Mesodermal cell (in vitro differentiated cells): ENCODE data around the gene NEK7.

Experiments
- H3K27ac ChIP-seq: 2 replicates; pipeline ENCODE4 v1.7.0; 2013; ENCODE audit warnings: mild to moderate bottlenecking, low read depth, low read length, moderate library complexity; ENCODE audit not compliant: severe bottlenecking
- H3K36me3 ChIP-seq: 2 replicates; pipeline ENCODE4 v1.7.1; 2013; ENCODE audit warnings: mild to moderate bottlenecking, low read length, moderate library complexity; ENCODE audit not compliant: control insufficient read depth, insufficient read depth
- H3K4me1 ChIP-seq: one replicate; pipeline ENCODE4 v1.7.1; 2013; ENCODE audit warnings: mild to moderate bottlenecking, low read length; ENCODE audit not compliant: insufficient read depth, control insufficient read depth, poor library complexity, severe bottlenecking
- H3K4me3 ChIP-seq: 2 replicates; pipeline ENCODE4 v1.7.0; 2013; ENCODE audit warnings: low read length, control low read depth, mild to moderate bottlenecking; ENCODE audit not compliant: insufficient read depth, poor library complexity, severe bottlenecking; ENCODE audit errors: extremely low read depth
- H3K9me3 ChIP-seq: 2 replicates; pipeline ENCODE4 v1.7.1; 2013; ENCODE audit warnings: mild to moderate bottlenecking, low read length, moderate library complexity; ENCODE audit not compliant: control insufficient read depth
- WGBS, 2 experiments: methylation state at CpG; one replicate each; pipeline ENCODE4 v1.1.5; 2013; ENCODE audit warnings: missing lambda C conversion rate in 2 of 2; ENCODE audit not compliant: insufficient coverage in 2 of 2; 5-methylcytosine and 5-hydroxymethylcytosine counted together

Gene NEK7

GRCh38 chr1:198160222-198160621 is 3.4 kb downstream of the NEK7 start:
- Histone ChIP-seq H3K27ac (no peak overlapping the region), H3K9me3 (no peaks in the 10 kb centered on the region), H3K36me3 (no peaks in the 10 kb centered on the region), H3K4me3 (peak overlapping the region; percentile 90), H3K4me1 (peaks cover 19% of the 10 kb centered on the region)
- 83 to 89% methylated on average over 1 of the region's 7 CpGs for WGBS, 2 experiments

- Histone ChIP-seq H3K4me3 (no peak overlapping the region), H3K27ac (no peak overlapping the region), H3K9me3 (no peaks in the 10 kb centered on the region), H3K36me3 (no peaks in the 10 kb centered on the region), H3K4me1 (peaks cover 15% of the 10 kb centered on the region)
- WGBS, 2 experiments: 100% methylated on average over 1 to 2 of the region's 4 CpGs
Measured at GRCh38 chr1:198160946-198161614, 4.3 kb downstream of the NEK7 start.

GRCh38 chr1:198161718-198162090 is 4.9 kb downstream of the NEK7 start:
- Histone ChIP-seq H3K4me1 (peaks cover 15% of the 10 kb centered on the region), H3K9me3 (no peaks in the 10 kb centered on the region), H3K27ac (no peak overlapping the region), H3K36me3 (no peaks in the 10 kb centered on the region), H3K4me3 (no peak overlapping the region)
- 83% methylated on average over 1 of the region's 2 CpGs; no CpG with 5 or more reads in 1 of the 2 experiments for WGBS, 2 experiments

DNA sequence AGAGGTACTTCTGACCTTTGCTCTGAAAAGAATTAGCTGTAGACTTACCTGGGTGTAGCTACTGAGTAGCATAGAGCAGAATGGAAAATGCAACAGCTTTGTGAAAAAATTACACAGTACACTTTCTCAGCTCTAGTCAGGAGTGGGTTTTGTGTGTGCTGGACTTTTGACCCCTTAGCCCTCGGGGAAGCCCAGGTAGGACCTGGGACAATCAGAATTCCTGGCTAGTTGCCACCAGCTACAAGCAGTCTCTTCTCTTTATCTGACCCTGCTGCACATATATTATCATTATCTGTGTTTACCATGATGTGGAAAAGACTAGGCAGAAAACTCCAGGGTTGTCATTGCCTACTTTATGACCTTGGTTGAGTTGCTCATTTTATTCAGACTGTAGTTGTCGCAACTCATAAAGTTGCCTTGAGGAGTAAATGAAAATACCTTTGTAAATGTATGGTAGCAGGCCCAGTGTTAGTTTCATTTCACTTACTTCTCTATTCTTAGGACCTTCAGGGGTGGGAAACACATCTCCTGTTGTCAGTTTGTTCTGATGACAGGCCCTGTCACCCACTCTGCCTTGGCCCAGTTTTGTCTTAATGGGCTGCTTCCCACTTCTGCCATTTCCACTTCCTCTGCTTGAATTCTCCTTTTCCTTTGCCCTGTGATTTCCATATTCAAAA is 5.4 kb downstream of the NEK7 start:
- Histone ChIP-seq H3K27ac (no peak overlapping the region), H3K36me3 (no peaks in the 10 kb centered on the region), H3K9me3 (no peaks in the 10 kb centered on the region), H3K4me3 (no peak overlapping the region), H3K4me1 (peaks cover 15% of the 10 kb centered on the region)
- no CpG with 5 or more reads among the region's 2 CpGs for WGBS, 2 experiments

- WGBS, 2 experiments: 100% methylated on average over 1 to 3 of the region's 5 CpGs
- no peak overlapping the region for H3K27ac ChIP-seq
Measured at GRCh38 chr1:198165927-198166647, 9.3 kb downstream of the NEK7 start.

GRCh38 chr1:198166900-198167299 is 10.1 kb downstream of the NEK7 start:
- H3K27ac ChIP-seq: peak overlapping the region; percentile 31
- WGBS, 2 experiments: 94 to 100% methylated on average over 2 of the region's 2 CpGs

More at GRCh38 chr1:198165927-198166647, 9.3 kb downstream of the NEK7 start:
- no peaks in the 10 kb centered on the region for H3K36me3 ChIP-seq
- H3K4me3 ChIP-seq: no peak overlapping the region
- no peaks in the 10 kb centered on the region for H3K9me3 ChIP-seq
- H3K4me1 ChIP-seq: peaks cover 31% of the 10 kb centered on the region

DNA sequence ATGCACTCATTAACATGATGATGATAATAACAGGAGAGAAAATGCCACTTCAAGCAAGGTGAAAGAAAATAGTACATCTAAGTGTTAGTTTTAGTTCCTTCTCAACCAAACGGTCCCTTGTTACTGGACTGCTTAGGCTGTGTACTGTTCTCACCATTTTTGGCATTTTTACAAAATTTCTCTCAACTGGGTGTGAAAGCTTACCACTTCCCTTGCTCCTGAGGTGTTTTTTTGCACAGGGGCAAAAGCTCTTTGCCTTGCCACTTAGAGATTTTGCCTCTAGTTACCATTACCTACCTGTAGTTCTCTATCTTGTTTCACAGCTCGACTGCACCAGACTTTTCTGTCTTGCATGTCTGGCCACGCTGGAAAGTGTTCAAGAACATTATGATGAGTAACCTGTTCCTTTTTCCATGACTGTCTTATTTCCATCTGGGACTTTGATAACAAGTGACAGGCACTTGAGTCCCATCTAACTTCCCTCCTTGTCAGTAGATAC is 10.7 kb downstream of the NEK7 start:
- Histone ChIP-seq H3K27ac (peak overlapping the region; percentile 31), H3K4me1 (peaks cover 37% of the 10 kb centered on the region), H3K4me3 (no peak overlapping the region), H3K36me3 (no peaks in the 10 kb centered on the region), H3K9me3 (no peaks in the 10 kb centered on the region)
- WGBS, 2 experiments: 84 to 91% methylated on average over 3 of the region's 3 CpGs

More at GRCh38 chr1:198166900-198167299, 10.1 kb downstream of the NEK7 start:
- H3K4me1 ChIP-seq: peaks cover 34% of the 10 kb centered on the region
- no peak overlapping the region for H3K4me3 ChIP-seq
- no peaks in the 10 kb centered on the region for H3K9me3 ChIP-seq
- H3K36me3 ChIP-seq: no peaks in the 10 kb centered on the region

DNA sequence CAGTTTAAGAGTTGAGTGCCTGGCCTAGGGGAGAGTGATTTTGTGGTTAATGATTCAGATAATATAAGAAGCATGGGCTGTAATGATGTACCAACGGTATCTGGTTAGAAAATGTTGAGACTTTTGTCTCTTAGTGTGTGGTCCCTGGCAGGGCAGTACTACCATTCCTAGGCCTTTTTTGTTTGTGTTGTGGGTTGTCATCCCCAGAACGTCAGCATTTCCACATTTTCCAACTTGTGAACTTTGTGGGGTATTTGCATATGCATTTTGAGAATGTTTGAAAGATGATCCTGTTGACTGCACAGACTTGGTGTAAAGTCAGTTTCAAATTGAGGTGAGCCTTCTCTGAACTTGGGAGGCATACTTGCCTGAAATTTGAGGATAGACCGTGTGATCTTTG is 11.4 kb downstream of the NEK7 start:
- peaks cover 37% of the 10 kb centered on the region for H3K4me1 ChIP-seq
- H3K9me3 ChIP-seq: no peaks in the 10 kb centered on the region
- H3K4me3 ChIP-seq: no peak overlapping the region
- WGBS, 2 experiments: 83 to 86% methylated on average over 1 to 2 of the region's 3 CpGs
- H3K36me3 ChIP-seq: no peaks in the 10 kb centered on the region
- H3K27ac ChIP-seq: no peak overlapping the region

DNA sequence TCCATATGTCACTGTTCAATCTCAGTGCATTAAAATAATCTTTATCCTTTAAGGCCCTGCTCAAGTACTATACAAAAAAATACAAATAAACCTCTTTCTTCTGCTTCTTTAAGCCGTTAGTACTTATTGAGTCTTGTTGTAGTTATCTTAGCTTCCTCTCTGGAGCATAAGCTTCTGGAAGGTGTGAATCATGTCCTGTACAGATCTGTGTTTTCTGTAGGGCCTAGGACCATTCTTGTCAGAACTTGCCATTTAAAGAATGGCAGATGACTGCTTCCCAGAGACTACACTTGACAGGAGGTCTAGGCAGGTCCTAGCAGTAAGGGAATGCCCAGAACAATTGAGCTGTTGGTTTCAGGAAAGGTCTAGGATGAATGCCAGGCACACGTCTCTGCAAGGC is 12.9 kb downstream of the NEK7 start:
- peak overlapping the region; percentile 71 for H3K27ac ChIP-seq
- no peaks in the 10 kb centered on the region for H3K9me3 ChIP-seq
- no peak overlapping the region for H3K4me3 ChIP-seq
- H3K4me1 ChIP-seq: peaks cover 42% of the 10 kb centered on the region
- no peaks in the 10 kb centered on the region for H3K36me3 ChIP-seq
- WGBS, 2 experiments: 82 to 88% methylated on average over 1 to 2 of the region's 2 CpGs

DNA sequence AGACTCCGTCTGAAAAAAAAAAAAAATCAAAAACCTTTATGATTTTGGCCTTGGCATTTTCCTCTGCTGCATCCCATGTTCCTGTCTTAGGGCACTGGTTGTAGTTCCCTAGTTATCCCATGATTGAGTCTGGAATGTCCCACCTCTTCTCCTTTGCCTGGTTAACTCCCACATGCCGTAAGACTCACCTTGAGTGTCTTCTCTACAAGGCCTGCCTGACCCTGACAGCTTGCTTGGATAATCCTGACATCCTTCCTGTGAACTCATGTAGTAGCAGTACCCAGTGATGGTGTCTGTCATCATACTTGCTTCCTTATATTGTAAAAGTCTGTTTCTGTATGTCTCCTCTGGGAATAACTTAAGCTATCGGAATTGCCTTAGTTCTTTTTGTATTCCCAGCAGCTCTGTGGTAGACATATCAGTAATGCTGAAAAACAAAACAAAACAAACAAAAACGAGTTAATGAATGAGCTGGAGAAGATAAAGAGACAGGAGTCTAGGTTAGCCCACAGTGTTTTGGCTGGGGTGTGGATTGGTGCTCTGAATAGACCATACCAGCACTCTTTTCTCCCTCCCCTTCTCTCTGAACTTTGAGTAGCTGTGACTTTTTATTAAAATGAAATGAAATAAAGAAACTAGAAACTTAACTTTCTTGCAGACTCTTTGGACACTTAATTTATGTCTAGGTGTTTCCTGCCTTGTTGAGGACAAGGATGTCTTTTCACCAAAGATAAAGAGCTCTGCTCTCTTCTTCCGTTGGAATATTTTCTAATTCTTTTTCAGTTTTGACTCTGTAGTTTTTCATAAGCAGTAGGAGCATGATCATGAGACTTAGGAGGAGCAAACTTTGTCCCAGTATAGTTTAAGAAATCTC is 15.1 kb downstream of the NEK7 start:
- Histone ChIP-seq H3K27ac (no peak overlapping the region), H3K4me1 (peaks cover 52% of the 10 kb centered on the region), H3K36me3 (no peaks in the 10 kb centered on the region), H3K4me3 (no peak overlapping the region), H3K9me3 (no peaks in the 10 kb centered on the region)
- WGBS, 2 experiments: 100% methylated on average over 1 to 2 of the region's 5 CpGs
